ENCODE data around the gene CABCOCO1. TPM values are rescaled to one million over a fixed set of nuclear protein-coding genes. Genes with fewer than 3 reads are reported as not detected.

Gene CABCOCO1
- total and polyA plus RNA-seq, 9 of the 15 experiments (the other 6 are each of a cell fraction or from before 2014, with no cell fraction given): 0.04 TPM; not detected in 8

DNA sequence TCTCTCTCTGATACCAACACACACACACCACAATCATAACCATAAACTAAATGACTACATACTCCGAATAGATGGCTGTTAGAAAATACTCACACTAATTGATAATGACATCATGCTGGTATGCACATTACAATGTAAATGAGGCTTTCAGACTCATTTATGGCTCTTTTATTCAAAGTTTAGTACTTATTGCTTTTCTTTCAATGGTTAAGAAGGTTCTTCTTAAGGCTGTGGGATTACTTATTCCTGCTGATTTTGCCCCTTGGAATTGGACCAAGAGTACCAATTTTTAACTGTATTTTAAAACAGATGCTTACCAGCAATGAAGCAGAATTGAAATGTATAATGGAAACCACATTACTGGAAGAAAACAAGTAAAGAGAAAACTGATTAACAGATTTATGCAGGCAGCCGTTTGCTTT is 20.6 kb upstream of the CABCOCO1 start:
- Histone ChIP-seq H4K20me1 (replicated peaks; ENCODE audit: control insufficient read depth, insufficient read depth, low read length) (no peaks in the 10 kb centered on the region), H3K9me3 (replicated peaks; ENCODE audit: control insufficient read depth, insufficient read depth, low read depth, low read length) (no peaks in the 10 kb centered on the region), H3K36me3 (ENCODE audit: control insufficient read depth, insufficient read depth, low read length) (no peaks in the 10 kb centered on the region), H3K9ac (ENCODE audit: insufficient read depth in 1 of 2, low read depth in 2 of 2, low read length in 2 of 2) (no peak overlapping the region), H3K27me3 (ENCODE audit: control insufficient read depth in 2 of 2, insufficient read depth in 2 of 2, low read length in 2 of 2) (no peaks in the 10 kb centered on the region; a peak in 1 of 5 replicates), H3K9me1 (ENCODE audit: control insufficient read depth, insufficient read depth, low read length) (no peaks in the 10 kb centered on the region), H3K4me3 (no peak overlapping the region), H3K4me2 (ENCODE audit: insufficient read depth, low read length) (no peak overlapping the region), H3K79me2 (ENCODE audit: control insufficient read depth, insufficient read depth, low read length) (no peaks in the 10 kb centered on the region), H3K27ac (ENCODE audit: extremely low read depth, low read depth, low read length) (no peak overlapping the region), H3K4me1 (replicated peaks in 1 of 2; ENCODE audit: control insufficient read depth in 2 of 2, insufficient read depth in 2 of 2, low read length in 2 of 2) (no peaks in the 10 kb centered on the region), H2AFZ (ENCODE audit: low read depth, low read length) (no peak overlapping the region)
- no peak for DNase-seq (ENCODE audit: extremely low read depth in 1 of 4, low spot score in 3 of 4)
- ChIA-PET POLR2A (no interaction called here), CTCF (ENCODE audit: low intra/inter-chr PET ratio) (no interaction called here)
- in situ Hi-C loops (cut with MboI): no loop called here
- intact Hi-C loops (cut with micrococcal nuclease): no loop called here
- WGBS (ENCODE audit: insufficient coverage, low coverage, missing lambda C conversion rate): 0% methylated on average over 2 of the region's 2 CpGs
- ATAC-seq: no peak
- BruUV-seq (replicated peaks): no TSS peak
- no peak for FAIRE-seq
- TF ChIP-seq HOMEZ (CRISPR knock-in tag; IDR thresholded peaks at IDR 0.05) (no peak), BACH1 (tag; IDR thresholded peaks at IDR 0.05) (no peak), TARDBP (IDR thresholded peaks at IDR 0.05) (no peak), SRSF9 (IDR thresholded peaks at IDR 0.05; ENCODE audit: borderline replicate concordance, low read depth, low read length) (no peak), PCBP1 (IDR thresholded peaks at IDR 0.05; ENCODE audit: low read depth, low read length, poor library complexity, severe bottlenecking) (no peak), HDAC3 (IDR thresholded peaks at IDR 0.05; ENCODE audit: borderline replicate concordance, partially characterized antibody) (no peak)
- TF ChIP-seq, protein P1, sequence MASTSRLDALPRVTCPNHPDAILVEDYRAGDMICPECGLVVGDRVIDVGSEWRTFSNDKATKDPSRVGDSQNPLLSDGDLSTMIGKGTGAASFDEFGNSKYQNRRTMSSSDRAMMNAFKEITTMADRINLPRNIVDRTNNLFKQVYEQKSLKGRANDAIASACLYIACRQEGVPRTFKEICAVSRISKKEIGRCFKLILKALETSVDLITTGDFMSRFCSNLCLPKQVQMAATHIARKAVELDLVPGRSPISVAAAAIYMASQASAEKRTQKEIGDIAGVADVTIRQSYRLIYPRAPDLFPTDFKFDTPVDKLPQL (IDR thresholded peaks at IDR 0.05; ENCODE audit: extremely low read depth, insufficient read length): no peak
- TF ChIP-seq, protein P2, sequence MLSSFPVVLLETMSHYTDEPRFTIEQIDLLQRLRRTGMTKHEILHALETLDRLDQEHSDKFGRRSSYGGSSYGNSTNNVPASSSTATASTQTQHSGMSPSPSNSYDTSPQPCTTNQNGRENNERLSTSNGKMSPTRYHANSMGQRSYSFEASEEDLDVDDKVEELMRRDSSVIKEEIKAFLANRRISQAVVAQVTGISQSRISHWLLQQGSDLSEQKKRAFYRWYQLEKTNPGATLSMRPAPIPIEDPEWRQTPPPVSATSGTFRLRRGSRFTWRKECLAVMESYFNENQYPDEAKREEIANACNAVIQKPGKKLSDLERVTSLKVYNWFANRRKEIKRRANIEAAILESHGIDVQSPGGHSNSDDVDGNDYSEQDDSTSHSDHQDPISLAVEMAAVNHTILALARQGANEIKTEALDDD (IDR thresholded peaks at IDR 0.05): no peak
- TF ChIP-seq, protein P3, sequence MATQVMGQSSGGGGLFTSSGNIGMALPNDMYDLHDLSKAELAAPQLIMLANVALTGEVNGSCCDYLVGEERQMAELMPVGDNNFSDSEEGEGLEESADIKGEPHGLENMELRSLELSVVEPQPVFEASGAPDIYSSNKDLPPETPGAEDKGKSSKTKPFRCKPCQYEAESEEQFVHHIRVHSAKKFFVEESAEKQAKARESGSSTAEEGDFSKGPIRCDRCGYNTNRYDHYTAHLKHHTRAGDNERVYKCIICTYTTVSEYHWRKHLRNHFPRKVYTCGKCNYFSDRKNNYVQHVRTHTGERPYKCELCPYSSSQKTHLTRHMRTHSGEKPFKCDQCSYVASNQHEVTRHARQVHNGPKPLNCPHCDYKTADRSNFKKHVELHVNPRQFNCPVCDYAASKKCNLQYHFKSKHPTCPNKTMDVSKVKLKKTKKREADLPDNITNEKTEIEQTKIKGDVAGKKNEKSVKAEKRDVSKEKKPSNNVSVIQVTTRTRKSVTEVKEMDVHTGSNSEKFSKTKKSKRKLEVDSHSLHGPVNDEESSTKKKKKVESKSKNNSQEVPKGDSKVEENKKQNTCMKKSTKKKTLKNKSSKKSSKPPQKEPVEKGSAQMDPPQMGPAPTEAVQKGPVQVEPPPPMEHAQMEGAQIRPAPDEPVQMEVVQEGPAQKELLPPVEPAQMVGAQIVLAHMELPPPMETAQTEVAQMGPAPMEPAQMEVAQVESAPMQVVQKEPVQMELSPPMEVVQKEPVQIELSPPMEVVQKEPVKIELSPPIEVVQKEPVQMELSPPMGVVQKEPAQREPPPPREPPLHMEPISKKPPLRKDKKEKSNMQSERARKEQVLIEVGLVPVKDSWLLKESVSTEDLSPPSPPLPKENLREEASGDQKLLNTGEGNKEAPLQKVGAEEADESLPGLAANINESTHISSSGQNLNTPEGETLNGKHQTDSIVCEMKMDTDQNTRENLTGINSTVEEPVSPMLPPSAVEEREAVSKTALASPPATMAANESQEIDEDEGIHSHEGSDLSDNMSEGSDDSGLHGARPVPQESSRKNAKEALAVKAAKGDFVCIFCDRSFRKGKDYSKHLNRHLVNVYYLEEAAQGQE (IDR thresholded peaks at IDR 0.05; ENCODE audit: borderline replicate concordance): no peak
- TF ChIP-seq, protein P3 (CRISPR knock-in tag; IDR thresholded peaks at IDR 0.05; ENCODE audit: low read depth): no peak

Measured in K562 (cell line).